Upper lobe of right lung (tissue), 1 donor: ENCODE data around the gene TSPAN15. TPM values are rescaled to one million over a fixed set of nuclear protein-coding genes. Genes with fewer than 3 reads are reported as not detected.
"Not testable (repeated sequence)": the region's sequence is repeated elsewhere in the genome, so short reads cannot be mapped to it uniquely, and the experiment has no call there.

ENCODE experiments used
- ATAC-seq: fragments of 200-7000 bp; cut with Tn5 transposase; one replicate; pipeline ENCODE4 v1.9.1; 2020; ENCODE audit warnings: mild to moderate bottlenecking, moderate library complexity
- DNase-seq: peaks from one replicate; pipeline ENCODE4 v3.0.0-alpha.2; 2020
- H3K27ac ChIP-seq: fragments of 200-600 bp; one replicate; pipeline ENCODE4 v1.8.0; 2022
- H3K27me3 ChIP-seq: fragments of 200-600 bp; one replicate; pipeline ENCODE4 v1.8.0; 2022; ENCODE audit warnings: mild to moderate bottlenecking
- H3K36me3 ChIP-seq: fragments of 200-600 bp; one replicate; pipeline ENCODE4 v1.8.0; 2022
- H3K4me1 ChIP-seq: fragments of 200-600 bp; one replicate; pipeline ENCODE4 v1.8.0; 2022
- H3K4me3 ChIP-seq: fragments of 200-600 bp; one replicate; pipeline ENCODE4 v1.8.0; 2022; ENCODE audit warnings: mild to moderate bottlenecking
- H3K9me3 ChIP-seq: fragments of 200-600 bp; one replicate; pipeline ENCODE4 v1.8.0; 2022
- intact Hi-C: fragments of 100-400 bp; cut with DNase I; formaldehyde crosslinking; loops from one replicate; pipeline ENCODE4 v1.11.0; 2022
- total RNA-seq: library from RNA; stranded (reverse); fragmentation: NEBNext Ultra II Directional; extraction: Animal tissue kit (Norgen Biotek cat#: 25700); gene quantifications from one replicate; pipeline ENCODE4 v1.2.1, GENCODE V29; 2021
- TF ChIP-seq, protein P1 (sequence below): fragments of 200-600 bp; IDR thresholded peaks from one replicate; pipeline ENCODE4 v1.8.0; 2022; ENCODE audit warnings: antibody characterized with exemption
- donor health status: DM: no; HTN: yes; CAD: no; lungs with severe emphysema.

The TSPAN15 gene
- total RNA-seq, 1 donor from 2014 or later, result 47.3 TPM

DNA sequence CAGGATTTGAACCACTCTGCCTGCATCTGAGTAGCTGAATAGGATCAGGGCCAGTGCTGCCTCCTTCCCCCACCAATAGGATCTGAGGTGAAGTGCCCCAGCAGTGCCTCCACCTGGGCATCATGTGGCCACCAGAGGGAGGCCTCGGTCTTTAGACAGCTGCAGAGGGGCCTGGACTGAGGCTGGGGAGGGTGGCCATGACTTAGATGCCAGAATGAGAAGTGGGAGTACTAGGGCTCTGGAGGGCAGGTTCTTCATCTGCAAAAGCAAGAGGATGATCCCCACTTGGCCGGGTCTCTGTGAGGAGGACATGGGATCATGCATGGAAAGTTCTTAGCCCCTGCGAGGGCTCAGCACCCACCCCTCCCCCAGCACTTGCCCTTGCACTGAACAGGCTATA, 65.1 kb downstream of the TSPAN15 start:
- no peaks in the 10 kb centered on the region for H3K4me1 ChIP-seq
- intact Hi-C loops, result loop anchor here (5.0 kb wide), 1 partner anchor 121 kb away; no protein-coding TSS in a partner anchor
- no peaks in the 10 kb centered on the region for H3K27me3 ChIP-seq
- H3K27ac ChIP-seq, result no peak overlapping the region
- ATAC-seq (peak; percentile 31), DNase-seq (no peak)
- peaks cover 5% of the 10 kb centered on the region for H3K36me3 ChIP-seq
- H3K9me3 ChIP-seq, result no peaks in the 10 kb centered on the region
- H3K4me3 ChIP-seq, result no peak overlapping the region
- TF ChIP-seq, protein P1, sequence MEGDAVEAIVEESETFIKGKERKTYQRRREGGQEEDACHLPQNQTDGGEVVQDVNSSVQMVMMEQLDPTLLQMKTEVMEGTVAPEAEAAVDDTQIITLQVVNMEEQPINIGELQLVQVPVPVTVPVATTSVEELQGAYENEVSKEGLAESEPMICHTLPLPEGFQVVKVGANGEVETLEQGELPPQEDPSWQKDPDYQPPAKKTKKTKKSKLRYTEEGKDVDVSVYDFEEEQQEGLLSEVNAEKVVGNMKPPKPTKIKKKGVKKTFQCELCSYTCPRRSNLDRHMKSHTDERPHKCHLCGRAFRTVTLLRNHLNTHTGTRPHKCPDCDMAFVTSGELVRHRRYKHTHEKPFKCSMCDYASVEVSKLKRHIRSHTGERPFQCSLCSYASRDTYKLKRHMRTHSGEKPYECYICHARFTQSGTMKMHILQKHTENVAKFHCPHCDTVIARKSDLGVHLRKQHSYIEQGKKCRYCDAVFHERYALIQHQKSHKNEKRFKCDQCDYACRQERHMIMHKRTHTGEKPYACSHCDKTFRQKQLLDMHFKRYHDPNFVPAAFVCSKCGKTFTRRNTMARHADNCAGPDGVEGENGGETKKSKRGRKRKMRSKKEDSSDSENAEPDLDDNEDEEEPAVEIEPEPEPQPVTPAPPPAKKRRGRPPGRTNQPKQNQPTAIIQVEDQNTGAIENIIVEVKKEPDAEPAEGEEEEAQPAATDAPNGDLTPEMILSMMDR, result no peak

DNA sequence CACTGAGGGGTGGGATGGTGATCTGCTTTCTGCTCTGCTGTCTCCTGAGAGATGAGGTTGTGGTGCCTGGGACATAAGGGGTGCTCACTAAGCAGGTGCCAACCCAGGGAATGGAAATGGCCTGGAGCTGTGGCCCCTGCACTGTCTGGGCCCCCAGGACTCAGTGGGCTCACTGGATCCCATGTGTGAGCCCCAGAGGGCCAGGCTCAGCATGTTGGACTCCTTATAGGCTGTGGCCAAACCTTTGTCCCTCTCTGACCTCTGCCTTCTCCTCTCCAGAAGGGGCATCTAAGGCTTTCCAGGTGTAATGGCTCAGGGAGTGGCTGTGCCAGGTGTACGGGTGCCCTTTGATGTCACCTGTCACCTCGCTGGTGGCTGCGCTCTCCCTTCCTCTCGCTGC, 65.5 kb downstream of the TSPAN15 start:
- H3K4me3 ChIP-seq, result no peak overlapping the region
- H3K9me3 ChIP-seq, result no peaks in the 10 kb centered on the region
- no peaks in the 10 kb centered on the region for H3K27me3 ChIP-seq
- ATAC-seq, result no peak
- peaks cover 5% of the 10 kb centered on the region for H3K36me3 ChIP-seq
- intact Hi-C loops, result loop anchor here (5.0 kb wide), 1 partner anchor 121 kb away; no protein-coding TSS in a partner anchor
- TF ChIP-seq, protein P1, result no peak
- no peak for DNase-seq
- H3K4me1 ChIP-seq, result no peaks in the 10 kb centered on the region
- H3K27ac ChIP-seq, result no peak overlapping the region

DNA sequence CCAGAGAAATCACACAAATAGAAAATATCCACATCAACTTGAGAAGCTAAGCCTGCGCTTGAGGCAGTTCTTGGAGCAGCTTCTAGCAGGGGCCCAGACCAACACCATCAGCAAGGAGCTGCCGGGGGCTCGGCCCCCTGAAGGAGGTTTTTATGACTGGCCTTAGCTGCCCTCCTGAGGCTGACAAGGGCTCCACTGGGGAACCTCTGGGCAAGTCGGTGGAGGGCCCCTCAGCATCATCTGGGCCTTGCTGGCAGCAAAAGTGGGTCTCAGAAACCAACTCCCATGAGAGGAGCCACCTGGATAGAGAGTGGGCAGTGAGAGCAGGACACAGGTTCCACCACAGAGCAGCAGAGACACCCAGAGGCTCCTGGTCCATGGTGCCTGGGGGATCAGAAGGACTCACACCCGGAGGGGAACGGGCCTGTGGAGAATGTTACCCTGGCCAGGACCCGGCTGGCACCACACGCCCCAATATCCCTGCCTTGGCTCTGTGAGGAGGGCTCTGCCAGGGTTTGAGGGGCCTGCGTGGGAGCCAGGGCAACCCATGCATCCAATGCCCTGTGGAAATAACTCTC, 66.1 kb downstream of the TSPAN15 start:
- DNase-seq, result no peak
- Histone ChIP-seq H3K27ac (no peak overlapping the region), H3K4me3 (no peak overlapping the region), H3K9me3 (no peaks in the 10 kb centered on the region), H3K36me3 (peaks cover 5% of the 10 kb centered on the region), H3K4me1 (no peaks in the 10 kb centered on the region), H3K27me3 (no peaks in the 10 kb centered on the region)
- no peak for ATAC-seq
- TF ChIP-seq, protein P1, result no peak
- intact Hi-C loops, result loop anchor here (5.0 kb wide), 1 partner anchor 120 kb away; no protein-coding TSS in a partner anchor

DNA sequence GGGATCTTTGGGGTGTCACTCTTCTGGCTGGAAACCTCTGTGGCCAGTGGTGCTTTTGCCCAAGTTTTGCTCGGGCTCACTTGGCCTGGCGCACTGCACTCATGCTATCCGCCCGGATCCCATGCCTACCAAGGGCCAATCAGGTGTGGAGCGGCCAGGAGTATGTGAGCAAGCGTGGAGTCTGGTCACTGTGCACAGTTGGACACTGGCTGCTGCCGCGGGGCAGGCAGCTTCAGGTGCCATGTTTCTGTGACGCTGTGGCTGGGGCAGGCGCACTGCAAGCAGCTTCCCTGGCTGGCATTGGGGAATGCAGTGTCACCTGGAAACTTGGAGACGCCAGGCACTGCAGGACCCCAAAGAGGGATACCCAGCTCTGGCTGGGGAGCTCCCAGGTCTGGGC, 76.7 kb downstream of the TSPAN15 start:
- no peaks in the 10 kb centered on the region for H3K27me3 ChIP-seq
- ATAC-seq (no peak), DNase-seq (no peak)
- H3K9me3 ChIP-seq, result no peaks in the 10 kb centered on the region
- H3K4me1 ChIP-seq, result no peaks in the 10 kb centered on the region
- intact Hi-C loops, result no loop called here
- H3K4me3 ChIP-seq, result no peak overlapping the region
- H3K27ac ChIP-seq, result no peak overlapping the region
- TF ChIP-seq, protein P1, result no peak
- no peaks in the 10 kb centered on the region for H3K36me3 ChIP-seq

DNA sequence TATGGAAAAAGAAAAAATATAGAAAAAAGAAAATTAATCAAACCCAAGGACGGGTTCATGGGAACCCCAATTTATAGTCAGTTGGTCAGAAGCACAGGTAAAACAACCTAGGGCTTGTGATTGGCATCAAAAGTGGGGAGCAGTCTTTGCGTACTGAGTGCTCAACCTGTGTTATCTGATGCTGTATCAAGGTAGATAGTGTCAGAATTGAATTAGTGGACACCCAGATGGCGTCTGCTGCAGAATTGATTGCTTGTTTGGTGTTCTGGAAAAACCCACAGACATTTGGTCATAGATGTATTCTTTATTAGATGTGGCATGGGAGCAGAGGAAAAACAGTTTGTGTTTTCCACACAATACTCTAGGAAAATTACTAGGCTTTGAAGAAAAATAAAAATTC, 82.4 kb downstream of the TSPAN15 start:
- no peaks in the 10 kb centered on the region for H3K36me3 ChIP-seq
- no peaks in the 10 kb centered on the region for H3K4me1 ChIP-seq
- intact Hi-C loops, result no loop called here
- ATAC-seq, result no peak
- H3K9me3 ChIP-seq, result no peaks in the 10 kb centered on the region
- H3K27me3 ChIP-seq, result no peaks in the 10 kb centered on the region
- H3K4me3 ChIP-seq, result no peak overlapping the region
- no peak for DNase-seq
- TF ChIP-seq, protein P1, result no peak
- no peak overlapping the region for H3K27ac ChIP-seq

DNA sequence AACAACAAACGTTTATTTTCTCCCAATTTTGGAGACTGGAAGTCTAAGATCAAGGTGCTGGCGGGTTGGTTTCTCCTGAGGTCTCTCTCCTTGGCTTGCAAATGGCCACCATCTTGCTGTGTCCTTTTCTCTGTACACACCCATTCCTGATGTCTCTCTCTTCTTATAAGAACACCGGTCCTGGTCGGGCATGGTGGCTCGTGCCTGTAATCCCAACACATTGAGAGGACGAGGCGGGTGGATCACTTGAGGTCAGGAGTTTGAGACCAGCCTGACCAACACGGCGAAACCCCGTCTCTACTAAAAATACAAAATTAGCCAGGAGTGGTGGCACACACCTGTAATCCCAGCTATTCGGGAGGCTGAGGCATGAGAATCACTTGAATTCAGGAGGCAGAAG, 85.3 kb downstream of the TSPAN15 start:
- ATAC-seq, intact Hi-C loops, H3K27me3 ChIP-seq: not testable (repeated sequence)

More for the DNA sequence above, 85.3 kb downstream of the TSPAN15 start:
- H3K4me1 ChIP-seq, H3K9me3 ChIP-seq, H3K27ac ChIP-seq, H3K36me3 ChIP-seq, DNase-seq, H3K4me3 ChIP-seq: not testable (repeated sequence)
